Retinal pigment epithelial cell (primary cell): ENCODE measurements around the gene SEC24D.
A peak's percentile ranks its signal among the peaks of the same experiment; 100 is the strongest.

Experiments
- DNase-seq: peaks from one replicate; pipeline ENCODE4 v3.0.0-alpha.2; 2010; ENCODE audit warnings: low read depth
- H3K4me3 ChIP-seq: 2 replicates; pipeline ENCODE4 v1.5.1; 2011; ENCODE audit warnings: mild to moderate bottlenecking, low read length, control low read depth, moderate library complexity
- CTCF ChIP-seq: conservative IDR thresholded peaks from 2 replicates; pipeline ENCODE4 v1.5.1; 2011; ENCODE audit warnings: low read depth, low read length, control low read depth, inconsistent platforms

The SEC24D gene

GRCh38 chr4:118749347-118749988 lies 86.5 kb downstream of the SEC24D start:
- no peak for TF ChIP-seq CTCF
- DNase-seq = no peak
- no peak overlapping the region for H3K4me3 ChIP-seq

- TF ChIP-seq CTCF = no peak
- no peak overlapping the region for H3K4me3 ChIP-seq
- no peak for DNase-seq
These were observed 89.5 kb downstream of the SEC24D start for GRCh38 chr4:118746251-118746919.

- no peak for DNase-seq
- TF ChIP-seq CTCF = no peak
These were observed 90.6 kb downstream of the SEC24D start for GRCh38 chr4:118745357-118745756.

GRCh38 chr4:118743867-118744266 lies 92.1 kb downstream of the SEC24D start:
- no peak for TF ChIP-seq CTCF
- DNase-seq = no peak
- no peak overlapping the region for H3K4me3 ChIP-seq

More at GRCh38 chr4:118745357-118745756, 90.6 kb downstream of the SEC24D start:
- no peak overlapping the region for H3K4me3 ChIP-seq

GRCh38 chr4:118742050-118742449 lies 93.9 kb downstream of the SEC24D start:
- H3K4me3 ChIP-seq = no peak overlapping the region
- TF ChIP-seq CTCF = no peak
- no peak for DNase-seq

GRCh38 chr4:118741301-118741855 lies 94.5 kb downstream of the SEC24D start:
- no peak for TF ChIP-seq CTCF
- no peak overlapping the region for H3K4me3 ChIP-seq
- peak; percentile 36 for DNase-seq

- no peak for DNase-seq
- TF ChIP-seq CTCF = peak; percentile 12
- no peak overlapping the region for H3K4me3 ChIP-seq
These were observed 95.1 kb downstream of the SEC24D start for GRCh38 chr4:118740869-118741268.
